Heart left ventricle (tissue), 13 donors: ENCODE results near the gene NOCT.

Experiments used
- CTCF ChIP-seq, 12 donors: fragments of 200-600 bp; sonication (generic) in 4 of 12; IDR thresholded peaks; one replicate each; pipeline versions ENCODE4 v1.5.0 to v1.8.0; 2018 to 2022; ENCODE audit warnings: antibody characterized with exemption in 12 of 12, mild to moderate bottlenecking in 5 of 12
- POLR2A ChIP-seq, 2 donors: fragments of 450-650 bp; IDR thresholded peaks; one replicate each; pipeline ENCODE4 v1.6.1; 2017; ENCODE audit warnings: antibody characterized with exemption in 2 of 2, mild to moderate bottlenecking in 2 of 2, moderate library complexity in 2 of 2
- donor health status: ischemic (EF 13 %, LVEDD 7.1; RV severe dilation, severe dysfunction).
- donor health status: DM: no; HTN: yes; CAD: no.
- donor health status: DM: no; HTN: no; CAD: no.
- donor health status: ischemic (EF 25% LVEDD 6.9; RV normal size, moderate dysfunction).
- donor health status: ischemic (EF 25% LVEDD 5.7; RV mildly dilated, moderate dysfunction).
- donor health status: ischemic (EF 35%, LVEDD 5.7; RV mildly dilated, moderate dysfunction).
- donor health status: nonischemic (EF 11% LVEDD 7.7; RV severe dilation, severe dysfunction).
- donor health status: DM: yes; HTN: yes; CAD: no.
- donor health status: PGD.
- donor health status: ischemic (EF 29% LVEDD 5.4; RV normal size, mild dysfunction).
- donor health status: nonischemic (EF 23%, LVEDD 6.1; RV moderate dilation, normal function).

DNA sequence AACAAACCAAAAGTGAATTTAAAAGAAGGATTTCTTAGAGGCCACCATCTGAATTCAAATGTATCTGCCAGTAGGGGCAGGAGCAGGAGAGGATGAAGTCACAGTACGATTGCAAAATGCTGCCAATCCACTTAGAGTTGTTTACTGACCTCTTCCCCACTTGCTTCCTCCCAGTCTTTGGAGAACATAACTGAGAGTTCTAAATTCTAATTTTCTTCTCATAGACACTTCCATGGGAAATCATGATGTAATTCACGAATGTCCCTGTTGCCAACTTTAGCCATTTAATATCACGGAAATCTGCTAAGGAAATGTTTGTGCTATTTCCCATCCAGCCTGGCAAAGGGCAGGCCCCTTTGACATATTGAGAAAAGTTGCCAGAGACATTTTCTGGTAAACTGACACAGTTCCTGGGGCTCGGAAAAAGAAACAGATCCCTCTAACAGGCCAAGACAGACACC, 33.6 kb upstream of the NOCT start:
- peak in 7 of 12 donors; percentile 12 to 52 (median 34) for TF ChIP-seq CTCF (IDR thresholded peaks at IDR 0.05)
- no peak for TF ChIP-seq POLR2A (IDR thresholded peaks at IDR 0.05)
